Muscle layer of duodenum (tissue), 2 donors: ENCODE measurements around the gene ARHGEF25.
"Not testable (repeated sequence)": the region's sequence is repeated elsewhere in the genome, so short reads cannot be mapped to it uniquely, and the experiment has no call there.

Experiments used
- H3K27ac ChIP-seq: one replicate; pipeline ENCODE4 v1.7.0; 2013; ENCODE audit warnings: mild to moderate bottlenecking, low read length
- H3K27me3 ChIP-seq: one replicate; pipeline ENCODE4 v1.7.0; 2013; ENCODE audit warnings: low read depth, mild to moderate bottlenecking, control low read depth, low read length
- H3K36me3 ChIP-seq, 2 donors: one replicate each; pipeline ENCODE4 v1.7.0; 2013; ENCODE audit warnings: low read length in 2 of 2, control low read depth in 1 of 2, mild to moderate bottlenecking in 1 of 2; ENCODE audit not compliant: insufficient read depth in 2 of 2, control insufficient read depth in 1 of 2
- H3K4me1 ChIP-seq, 2 donors: one replicate each; pipeline ENCODE4 v1.7.0; 2013; ENCODE audit warnings: low read length in 2 of 2, mild to moderate bottlenecking in 2 of 2, control low read depth in 1 of 2, moderate library complexity in 1 of 2; ENCODE audit not compliant: insufficient read depth in 2 of 2, control insufficient read depth in 1 of 2
- H3K4me3 ChIP-seq, 2 donors: one replicate each; pipeline ENCODE4 v1.7.0; 2013; ENCODE audit warnings: low read length in 2 of 2, low read depth in 1 of 2, mild to moderate bottlenecking in 1 of 2
- H3K9me3 ChIP-seq, 2 donors: one replicate each; pipeline ENCODE4 v1.7.0; 2013; ENCODE audit warnings: low read length in 2 of 2, control low read depth in 1 of 2, mild to moderate bottlenecking in 1 of 2; ENCODE audit not compliant: control insufficient read depth in 1 of 2
- donor health status: healthy.

The ARHGEF25 gene

GRCh38 chr12:57618431-57618830 is 7.2 kb downstream of the ARHGEF25 start:
- Histone ChIP-seq H3K36me3 (peaks cover 6 to 35% of the 10 kb centered on the region in 2 donors), H3K4me1 (peaks cover 6 to 38% of the 10 kb centered on the region in 2 donors), H3K27me3 (peaks cover 37% of the 10 kb centered on the region)

GRCh38 chr12:57618966-57619433 is 7.8 kb downstream of the ARHGEF25 start:
- Histone ChIP-seq H3K27me3 (peaks cover 40% of the 10 kb centered on the region), H3K4me1 (peaks cover 6 to 32% of the 10 kb centered on the region in 2 donors), H3K9me3 (no peaks in the 10 kb centered on the region), H3K27ac (no peak overlapping the region), H3K36me3 (peaks cover 6 to 31% of the 10 kb centered on the region in 2 donors), H3K4me3 (no peak overlapping the region)

More at GRCh38 chr12:57618431-57618830, 7.2 kb downstream of the ARHGEF25 start:
- H3K9me3 ChIP-seq, H3K27ac ChIP-seq, H3K4me3 ChIP-seq: not testable (repeated sequence)

- Histone ChIP-seq H3K27ac (no peak overlapping the region), H3K27me3 (peaks cover 45% of the 10 kb centered on the region), H3K4me3 (no peak overlapping the region)
These were observed 8.4 kb downstream of the ARHGEF25 start for GRCh38 chr12:57619434-57620244.

GRCh38 chr12:57620245-57620935 is 9.2 kb downstream of the ARHGEF25 start:
- Histone ChIP-seq H3K27me3 (peaks cover 52% of the 10 kb centered on the region), H3K4me3 (no peak overlapping the region), H3K9me3 (no peaks in the 10 kb centered on the region), H3K36me3 (peaks cover 5 to 26% of the 10 kb centered on the region in 2 donors), H3K27ac (no peak overlapping the region), H3K4me1 (peaks cover 6 to 21% of the 10 kb centered on the region in 2 donors)

More at GRCh38 chr12:57619434-57620244, 8.4 kb downstream of the ARHGEF25 start:
- Histone ChIP-seq H3K9me3 (no peaks in the 10 kb centered on the region), H3K4me1 (peaks cover 6 to 26% of the 10 kb centered on the region in 2 donors), H3K36me3 (peaks cover 6 to 31% of the 10 kb centered on the region in 2 donors)

- Histone ChIP-seq H3K27ac (no peak overlapping the region), H3K4me3 (peak overlapping the region; percentile 33 to 69), H3K4me1 (peaks cover 6 to 17% of the 10 kb centered on the region in 2 donors), H3K27me3 (peaks cover 54% of the 10 kb centered on the region), H3K36me3 (peaks cover 0 to 25% of the 10 kb centered on the region in 2 donors), H3K9me3 (no peaks in the 10 kb centered on the region)
These were observed 9.8 kb downstream of the ARHGEF25 start for GRCh38 chr12:57620936-57621496.

- peaks cover 60% of the 10 kb centered on the region for H3K27me3 ChIP-seq
- peaks cover 0 to 20% of the 10 kb centered on the region in 2 donors for H3K36me3 ChIP-seq
- peaks cover 6 to 23% of the 10 kb centered on the region in 2 donors for H3K4me1 ChIP-seq
- H3K27ac ChIP-seq = no peak overlapping the region
- H3K9me3 ChIP-seq = no peaks in the 10 kb centered on the region
- peak overlapping the region; percentile 33 to 69 for H3K4me3 ChIP-seq
These were observed 10.5 kb downstream of the ARHGEF25 start for GRCh38 chr12:57621497-57622292.

GRCh38 chr12:57622293-57623245 is 11.3 kb downstream of the ARHGEF25 start:
- Histone ChIP-seq H3K36me3 (peaks cover 0 to 13% of the 10 kb centered on the region in 2 donors), H3K4me3 (no peak overlapping the region), H3K27me3 (peaks cover 64% of the 10 kb centered on the region), H3K27ac (no peak overlapping the region), H3K9me3 (no peaks in the 10 kb centered on the region), H3K4me1 (peaks cover 6 to 26% of the 10 kb centered on the region in 2 donors)

GRCh38 chr12:57623385-57623784 is 12.2 kb downstream of the ARHGEF25 start:
- Histone ChIP-seq H3K9me3 (no peaks in the 10 kb centered on the region), H3K36me3 (peaks cover 0 to 7% of the 10 kb centered on the region in 2 donors), H3K4me3 (no peak overlapping the region), H3K27me3 (peaks cover 70% of the 10 kb centered on the region), H3K4me1 (peaks cover 6 to 31% of the 10 kb centered on the region in 2 donors), H3K27ac (no peak overlapping the region)

- no peaks in the 10 kb centered on the region for H3K9me3 ChIP-seq
- H3K4me3 ChIP-seq = no peak overlapping the region
- peaks cover 0 to 7% of the 10 kb centered on the region in 2 donors for H3K36me3 ChIP-seq
- H3K4me1 ChIP-seq = peaks cover 6 to 31% of the 10 kb centered on the region in 2 donors
- H3K27ac ChIP-seq = no peak overlapping the region
- H3K27me3 ChIP-seq = peaks cover 76% of the 10 kb centered on the region
These were observed 12.7 kb downstream of the ARHGEF25 start for GRCh38 chr12:57623811-57624390.
